SK-N-MC (cell line): ENCODE results near the gene MOB3B.

Experiments
- EZH2 ChIP-seq: fragments of 200-600 bp; sonication (generic); IDR thresholded peaks from one replicate; pipeline ENCODE4 v1.6.1; 2017; ENCODE audit warnings: antibody characterized with exemption
- POLR2AphosphoS5 ChIP-seq: IDR thresholded peaks from 2 replicates; pipeline ENCODE4 v1.6.1; 2012; ENCODE audit warnings: mild to moderate bottlenecking, low read depth, low read length, borderline replicate concordance

DNA sequence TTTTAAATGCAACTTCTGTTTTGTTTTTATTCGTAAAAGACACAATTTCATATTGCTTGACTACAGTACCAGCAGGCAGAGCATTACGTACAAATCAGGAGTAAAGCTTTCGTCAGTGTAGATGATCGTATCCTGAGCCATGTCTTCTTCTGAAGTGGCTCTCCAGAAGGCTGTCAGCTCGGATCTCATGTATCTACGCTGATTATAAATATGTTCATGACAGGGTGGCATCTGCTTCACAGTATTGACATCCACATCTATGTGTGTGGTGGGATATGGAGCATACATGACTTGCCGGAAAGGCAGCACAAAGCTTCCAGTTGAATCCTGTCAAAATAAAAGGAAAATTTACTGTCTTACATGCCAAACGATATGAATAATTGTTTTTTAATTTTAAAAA lies 26.9 kb upstream of the MOB3B start:
- TF ChIP-seq POLR2AphosphoS5 (no peak), EZH2 (no peak)
